ENCODE data around the gene LPGAT1. TPM values are rescaled to one million over a fixed set of nuclear protein-coding genes. Genes with fewer than 3 reads are reported as not detected.
"Not testable (repeated sequence)": the region's sequence is repeated elsewhere in the genome, so short reads cannot be mapped to it uniquely, and the experiment has no call there.

Gene LPGAT1
- total RNA-seq, 4 donors from 2014 or later = 19.3 to 345 (median 37.4) TPM

DNA sequence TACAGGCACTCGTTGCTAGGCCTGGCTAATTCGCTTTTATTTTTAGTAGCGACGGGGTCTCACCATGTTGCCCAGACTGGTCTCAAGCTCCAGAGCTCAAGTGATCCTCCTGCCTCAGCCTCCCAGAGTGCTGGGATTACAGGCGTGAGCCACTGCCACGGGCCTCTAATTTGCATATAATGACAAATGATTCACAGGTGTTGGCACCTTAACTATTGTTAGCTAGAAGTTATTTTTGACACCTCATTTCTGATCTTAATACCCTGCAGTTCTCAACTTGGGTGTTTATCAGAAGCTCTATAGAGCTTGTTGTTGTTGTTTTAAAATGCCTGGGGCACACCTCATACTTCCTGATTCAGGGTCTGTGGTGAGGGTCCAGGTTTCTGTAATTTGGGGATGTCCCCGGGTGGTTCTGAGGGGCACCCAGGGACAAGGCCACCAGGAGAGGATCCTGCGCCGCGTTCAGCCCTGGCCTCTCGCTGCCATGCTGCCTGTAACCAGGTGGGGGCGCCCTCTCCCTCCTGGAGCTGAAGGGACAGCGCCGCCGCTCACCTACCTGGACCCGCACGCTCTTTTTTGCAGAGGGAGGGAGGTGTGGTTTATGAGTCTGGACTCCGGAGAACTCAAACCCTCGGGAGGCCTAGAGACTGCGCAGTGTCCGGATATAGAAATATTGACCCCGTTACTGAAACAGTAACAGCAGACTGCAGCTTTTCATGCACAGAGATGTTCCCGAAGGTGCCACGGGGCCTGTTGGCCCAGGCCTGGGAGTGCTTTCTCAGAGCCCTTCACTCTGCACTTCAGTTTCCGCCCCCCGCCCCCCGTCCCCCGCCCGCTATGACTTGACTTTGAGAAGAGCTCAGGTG lies 132.2 kb downstream of the LPGAT1 start:
- Histone ChIP-seq H3K36me3 (no peaks in the 10 kb centered on the region), H3K9me3 (no peaks in the 10 kb centered on the region), H3K27ac (no peak overlapping the region), H3K4me3 (peak overlapping the region in 2 of 4 donors; percentile 4 to 37), H3K4me1 (peaks cover 0 to 8% (median 3%) of the 10 kb centered on the region in 4 donors), H3K27me3 (no peaks in the 10 kb centered on the region)
- intact Hi-C loops (cut with DNase I; ENCODE audit: low total_unique reads) = no loop called here
- 24 to 67% methylated on average over 6 to 17 of the region's 29 CpGs for WGBS, 2 donors (ENCODE audit: low coverage in 1 of 2)
- in situ Hi-C loops (cut with MboI; ENCODE audit: low pct_ligation_motif_present in 1 of 4, low pct_unique_long_range_greater_than_20kb in 1 of 4, low sequenced_read_pairs in 3 of 4) = loop anchor here in 2 of 4 donors (25.0 kb wide), 2 partner anchors 739 to 764 kb away; partner anchors contain the start of gene NENF (in 1 of the 2)
- peak; percentile 85 for DNase-seq
- no peak for TF ChIP-seq POLR2A (IDR thresholded peaks at IDR 0.05)
- TF ChIP-seq, protein P1, sequence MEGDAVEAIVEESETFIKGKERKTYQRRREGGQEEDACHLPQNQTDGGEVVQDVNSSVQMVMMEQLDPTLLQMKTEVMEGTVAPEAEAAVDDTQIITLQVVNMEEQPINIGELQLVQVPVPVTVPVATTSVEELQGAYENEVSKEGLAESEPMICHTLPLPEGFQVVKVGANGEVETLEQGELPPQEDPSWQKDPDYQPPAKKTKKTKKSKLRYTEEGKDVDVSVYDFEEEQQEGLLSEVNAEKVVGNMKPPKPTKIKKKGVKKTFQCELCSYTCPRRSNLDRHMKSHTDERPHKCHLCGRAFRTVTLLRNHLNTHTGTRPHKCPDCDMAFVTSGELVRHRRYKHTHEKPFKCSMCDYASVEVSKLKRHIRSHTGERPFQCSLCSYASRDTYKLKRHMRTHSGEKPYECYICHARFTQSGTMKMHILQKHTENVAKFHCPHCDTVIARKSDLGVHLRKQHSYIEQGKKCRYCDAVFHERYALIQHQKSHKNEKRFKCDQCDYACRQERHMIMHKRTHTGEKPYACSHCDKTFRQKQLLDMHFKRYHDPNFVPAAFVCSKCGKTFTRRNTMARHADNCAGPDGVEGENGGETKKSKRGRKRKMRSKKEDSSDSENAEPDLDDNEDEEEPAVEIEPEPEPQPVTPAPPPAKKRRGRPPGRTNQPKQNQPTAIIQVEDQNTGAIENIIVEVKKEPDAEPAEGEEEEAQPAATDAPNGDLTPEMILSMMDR (IDR thresholded peaks at IDR 0.05) = peak; percentile 86 to 95 (median 92)

DNA sequence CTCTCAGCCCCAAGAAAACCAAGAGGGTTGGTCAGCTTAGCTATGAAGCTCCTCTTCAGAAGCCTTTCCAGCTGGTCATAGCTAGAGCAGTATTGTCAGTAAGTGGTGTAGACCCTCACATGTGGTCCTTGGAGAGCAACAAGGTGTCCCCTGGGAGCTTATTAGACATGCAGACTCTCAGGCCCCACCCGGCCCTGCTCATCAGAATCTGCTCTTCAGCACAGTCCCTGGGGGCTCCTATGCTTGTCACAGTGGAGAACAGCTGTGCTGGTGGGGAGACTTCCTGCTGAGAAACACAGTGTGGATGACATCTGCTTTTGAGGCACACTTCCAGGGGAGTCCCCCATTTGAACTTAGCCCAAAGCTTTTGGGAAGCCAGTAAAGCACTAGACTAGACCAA lies 133.2 kb downstream of the LPGAT1 start:
- Histone ChIP-seq H3K36me3 (no peaks in the 10 kb centered on the region), H3K27me3 (no peaks in the 10 kb centered on the region), H3K9me3 (no peaks in the 10 kb centered on the region), H3K4me3 (no peak overlapping the region), H3K4me1 (peaks cover 0 to 8% (median 3%) of the 10 kb centered on the region in 4 donors), H3K27ac (no peak overlapping the region)
- 73% methylated on average over 1 of the region's 1 CpG; no CpG with 5 or more reads in 1 of the 2 donors for WGBS, 2 donors (ENCODE audit: low coverage in 1 of 2)
- intact Hi-C loops (cut with DNase I; ENCODE audit: low total_unique reads) = no loop called here
- TF ChIP-seq POLR2AphosphoS5 (IDR thresholded peaks at IDR 0.05) (no peak), EP300 (IDR thresholded peaks at IDR 0.05; ENCODE audit: low read depth) (no peak), POLR2A (IDR thresholded peaks at IDR 0.05) (no peak)
- TF ChIP-seq, protein P1 (IDR thresholded peaks at IDR 0.05) = no peak
- in situ Hi-C loops (cut with MboI; ENCODE audit: low pct_ligation_motif_present in 1 of 4, low pct_unique_long_range_greater_than_20kb in 1 of 4, low sequenced_read_pairs in 3 of 4) = loop anchor here in 2 of 4 donors (25.0 kb wide), 2 partner anchors 740 to 765 kb away; partner anchors contain the start of gene NENF (in 1 of the 2)
- no peak for DNase-seq

DNA sequence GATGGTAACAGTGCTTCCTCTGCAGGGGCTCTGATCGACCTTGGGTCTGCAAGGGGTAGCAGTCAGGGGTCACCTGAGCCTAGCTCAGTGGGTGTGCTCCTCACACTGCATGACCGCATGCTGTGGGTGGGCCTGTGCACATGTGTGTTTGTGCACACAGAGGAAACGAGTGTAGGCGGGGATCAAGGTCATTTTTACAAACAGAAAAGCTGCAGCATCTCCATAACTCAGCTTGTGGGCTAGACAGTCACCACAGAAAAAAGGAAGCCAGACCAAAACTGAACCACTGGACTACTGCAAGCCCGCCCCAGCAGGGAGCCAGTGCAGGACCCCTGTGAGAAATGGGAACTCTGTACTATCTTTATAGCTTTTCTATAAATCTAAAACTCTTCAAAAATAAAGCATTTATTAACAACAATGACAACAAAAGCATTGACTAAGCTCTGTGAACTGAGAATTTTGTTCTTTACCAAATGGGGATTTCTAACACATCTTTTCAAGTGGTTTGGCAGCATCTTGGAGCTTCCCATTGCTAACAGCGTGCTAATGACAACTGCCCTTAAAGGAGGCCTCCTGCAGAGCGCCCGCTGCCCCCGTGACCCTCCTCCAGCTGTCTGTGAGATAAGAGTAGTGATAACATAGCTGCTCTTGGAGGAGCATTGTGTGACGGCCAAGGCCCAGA lies 135.3 kb downstream of the LPGAT1 start:
- no peaks in the 10 kb centered on the region for H3K9me3 ChIP-seq
- no peaks in the 10 kb centered on the region for H3K27me3 ChIP-seq
- 57% methylated on average over 10 of the region's 10 CpGs; no CpG with 5 or more reads in 1 of the 2 donors for WGBS, 2 donors (ENCODE audit: low coverage in 1 of 2)
- in situ Hi-C loops (cut with MboI; ENCODE audit: low pct_ligation_motif_present in 1 of 4, low pct_unique_long_range_greater_than_20kb in 1 of 4, low sequenced_read_pairs in 3 of 4) = loop anchor here in 2 of 4 donors (25.0 kb wide), 2 partner anchors 742 to 767 kb away; partner anchors contain the start of gene NENF (in 1 of the 2)
- DNase-seq = no peak
- H3K4me1 ChIP-seq = peaks cover 0 to 8% (median 3%) of the 10 kb centered on the region in 4 donors
- no peak overlapping the region for H3K4me3 ChIP-seq
- H3K27ac ChIP-seq = no peak overlapping the region
- intact Hi-C loops (cut with DNase I; ENCODE audit: low total_unique reads) = no loop called here
- TF ChIP-seq, protein P1 (IDR thresholded peaks at IDR 0.05) = no peak
- TF ChIP-seq POLR2AphosphoS5 (IDR thresholded peaks at IDR 0.05) = no peak
- no peak for TF ChIP-seq EP300 (IDR thresholded peaks at IDR 0.05; ENCODE audit: low read depth)
- no peak for TF ChIP-seq POLR2A (IDR thresholded peaks at IDR 0.05)
- H3K36me3 ChIP-seq = no peaks in the 10 kb centered on the region

DNA sequence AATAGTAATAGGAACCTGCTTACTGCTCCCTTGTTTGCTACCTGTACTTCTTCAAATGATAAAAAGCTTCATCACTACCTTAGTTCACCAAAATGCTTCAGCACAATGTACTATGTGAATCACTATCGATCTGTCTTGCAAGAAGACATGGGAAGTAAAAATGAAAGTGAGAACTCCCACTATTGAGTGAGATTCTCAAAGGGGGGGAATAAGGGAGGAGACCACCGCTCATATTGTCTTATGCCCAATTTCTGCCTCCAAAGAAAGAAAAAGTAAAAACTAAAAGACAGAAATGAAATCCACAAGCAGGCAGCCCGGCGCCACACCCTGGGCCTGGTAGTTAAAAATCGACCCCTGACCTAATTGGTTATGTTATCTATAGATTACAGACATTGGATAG lies 136.7 kb downstream of the LPGAT1 start:
- H3K9me3 ChIP-seq; H3K27me3 ChIP-seq; H3K4me1 ChIP-seq; H3K36me3 ChIP-seq; H3K4me3 ChIP-seq; DNase-seq; H3K27ac ChIP-seq; intact Hi-C loops (cut with DNase I; ENCODE audit: low total_unique reads): not testable (repeated sequence)
- 91 to 93% methylated on average over 4 to 5 of the region's 5 CpGs for WGBS, 2 donors (ENCODE audit: low coverage in 1 of 2)
- in situ Hi-C loops (cut with MboI; ENCODE audit: low pct_ligation_motif_present in 1 of 4, low pct_unique_long_range_greater_than_20kb in 1 of 4, low sequenced_read_pairs in 3 of 4) = loop anchor here in 2 of 4 donors (25.0 kb wide), 2 partner anchors 743 to 768 kb away; partner anchors contain the start of gene NENF (in 1 of the 2)

Small RNAs within 50 kb of the gene (small RNA-seq; reads per million reads assigned to genes)
- 0 reads per million in 4 donors for gene RF00019
- 0 reads per million in 4 donors for gene RN7SL344P

Other genes starting within 250 kb of the LPGAT1 start
- 1 to 10 TPM; 1.7 to 4.9 (median 2.1) TPM for gene NEK2, start 155.1 kb downstream of the LPGAT1 start, total RNA-seq
- 1 to 10 TPM; 7.1 to 10.0 (median 9.5) TPM for gene INTS7, start 204.8 kb upstream of the LPGAT1 start, total RNA-seq
- 1 to 10 TPM in 2 of 4 donors, under 1 TPM in 1, not detected in 1; 0.16 to 5.0 (median 3.3) TPM for gene DTL, start 205.0 kb upstream of the LPGAT1 start, total RNA-seq

Data from transverse colon (tissue), 4 donors.